Pancreas (tissue), 10 donors: ENCODE results near the gene CLIC5. TPM values are rescaled to one million over a fixed set of nuclear protein-coding genes. Genes with fewer than 3 reads are reported as not detected.

ENCODE experiments used
- ATAC-seq, 4 donors: fragments of 200-7000 bp; cut with Tn5 transposase; one replicate each; pipeline versions ENCODE4 v1.8.0 to v1.9.1; 2020; ENCODE audit warnings: mild to moderate bottlenecking in 4 of 4, moderate library complexity in 4 of 4
- DNase-seq, 6 donors: peaks; one replicate each; pipeline ENCODE4 v3.0.0-alpha.2; 2020
- FAIRE-seq: peaks from 2 replicates; lab custom pipeline; 2012; peaks lifted over from hg19 to GRCh38; lab: Jason Lieb, UNC
- H3K27ac ChIP-seq, 4 donors: fragments of 200-600 bp; sonication (generic); 1 replicate in 3 of 4; 2 replicates in 1 of 4; pipeline versions ENCODE4 v1.5.0 to v1.8.0; 2020
- H3K27me3 ChIP-seq, 4 donors: fragments of 200-600 bp; one replicate each; pipeline ENCODE4 v1.8.0; 2021
- H3K36me3 ChIP-seq, 3 donors: fragments of 200-600 bp; sonication (generic) in 1 of 3; one replicate each; pipeline versions ENCODE4 v1.5.0 to v1.8.0; 2020 to 2021
- H3K4me1 ChIP-seq, 3 donors: fragments of 200-600 bp; one replicate each; pipeline ENCODE4 v1.8.0; 2021
- H3K4me3 ChIP-seq, 4 donors: fragments of 200-600 bp; sonication (generic) in 2 of 4; one replicate each; pipeline versions ENCODE4 v1.5.0 to v1.8.0; 2020 to 2021
- H3K9me3 ChIP-seq, 4 donors: fragments of 200-600 bp; one replicate each; pipeline ENCODE4 v1.8.0; 2021
- CTCF ChIP-seq, 4 donors: fragments of 200-600 bp; sonication (generic) in 3 of 4; IDR thresholded peaks; one replicate each; pipeline versions ENCODE4 v1.5.0 to v1.8.0; 2021; ENCODE audit warnings: antibody characterized with exemption in 4 of 4
- WGBS, 2 donors: extraction: QIAGEN DNeasy Blood & Tissue Kit; methylation state at CpG; one replicate each; pipeline ENCODE4 v1.1.7; 2013; 5-methylcytosine and 5-hydroxymethylcytosine counted together
- intact Hi-C, 3 donors: fragments of 100-400 bp; cut with DNase I; formaldehyde crosslinking; loops; one replicate each; pipeline versions ENCODE4 v1.11.1 to v1.14.2; 2022
- polyA plus RNA-seq, 2 donors: library from polyadenylated mRNA; stranded (reverse); fragments of 200-250 nt; gene quantifications; one replicate each; pipeline ENCODE4 v1.2.3, GENCODE V29; 2013
- total RNA-seq, 6 donors: library from RNA; stranded (reverse); fragmentation: NEBNext Ultra II Directional in 4 of 6; extraction: Animal tissue kit (Norgen Biotek cat#: 25700) in 4 of 6; gene quantifications; one replicate each; pipeline versions ENCODE4 v1.2.1 to v1.2.4, GENCODE V29; 2021 to 2023
- donor health status: healthy with polysubstance abuse.
- donor health status: DM: no; HTN: no; CAD: no; lungs with moderate emphysema.
- donor health status: DM: no; HTN: no; CAD: no.
- donor health status: control.
- donor health status: control.
- donor health status: Bipolar disorder and iron deficiency.
- donor health status: DM: yes; HTN: yes; CAD: no.
- donor health status: DM: no; HTN: no; CAD: no.
- donor health status: DM: no; HTN: no; CAD: no.
- donor health status: DM: yes; HTN: yes; CAD: no.

CLIC5 gene
- total and polyA plus RNA-seq, 8 donors, result 0.53 to 2.1 (median 1.3) TPM

- Histone ChIP-seq H3K27me3 (no peaks in the 10 kb centered on the region), H3K27ac (no peak overlapping the region), H3K4me1 (no peaks in the 10 kb centered on the region), H3K9me3 (no peaks in the 10 kb centered on the region), H3K36me3 (no peaks in the 10 kb centered on the region), H3K4me3 (no peak overlapping the region)
- 54 to 64% methylated on average over 1 of the region's 1 CpG for WGBS, 2 donors
- intact Hi-C loops, result no loop called here
- DNase-seq (no peak), ATAC-seq (no peak), FAIRE-seq (no peak)
- TF ChIP-seq CTCF (IDR thresholded peaks at IDR 0.05), result no peak
These were observed 164.6 kb downstream of the CLIC5 start for GRCh38 chr6:45851034-45851400.

- WGBS, 2 donors, result 30 to 38% methylated on average over 8 of the region's 8 CpGs
- TF ChIP-seq CTCF (IDR thresholded peaks at IDR 0.05), result no peak
- H3K4me1 ChIP-seq, result no peaks in the 10 kb centered on the region
These were observed 165.2 kb downstream of the CLIC5 start for GRCh38 chr6:45850378-45851033.

GRCh38 chr6:45845567-45845966 is 170.1 kb downstream of the CLIC5 start:
- Histone ChIP-seq H3K27ac (no peak overlapping the region), H3K27me3 (no peaks in the 10 kb centered on the region), H3K4me1 (no peaks in the 10 kb centered on the region), H3K36me3 (no peaks in the 10 kb centered on the region), H3K9me3 (no peaks in the 10 kb centered on the region), H3K4me3 (no peak overlapping the region)
- 73 to 80% methylated on average over 1 of the region's 1 CpG for WGBS, 2 donors
- ATAC-seq (no peak), DNase-seq (no peak), FAIRE-seq (no peak)
- no peak for TF ChIP-seq CTCF (IDR thresholded peaks at IDR 0.05)
- intact Hi-C loops, result no loop called here

More at GRCh38 chr6:45850378-45851033, 165.2 kb downstream of the CLIC5 start:
- Histone ChIP-seq H3K4me3 (no peak overlapping the region), H3K27me3 (no peaks in the 10 kb centered on the region), H3K9me3 (no peaks in the 10 kb centered on the region), H3K27ac (no peak overlapping the region), H3K36me3 (no peaks in the 10 kb centered on the region)
- DNase-seq (no peak), FAIRE-seq (no peak), ATAC-seq (no peak)
- intact Hi-C loops, result no loop called here

- FAIRE-seq (no peak), DNase-seq (no peak), ATAC-seq (no peak)
- intact Hi-C loops, result no loop called here
- Histone ChIP-seq H3K9me3 (no peaks in the 10 kb centered on the region), H3K27ac (no peak overlapping the region), H3K27me3 (no peaks in the 10 kb centered on the region), H3K4me1 (no peaks in the 10 kb centered on the region), H3K36me3 (no peaks in the 10 kb centered on the region), H3K4me3 (no peak overlapping the region)
- WGBS, 2 donors, result 73 to 85% methylated on average over 8 of the region's 8 CpGs
- no peak for TF ChIP-seq CTCF (IDR thresholded peaks at IDR 0.05)
These were observed 170.7 kb downstream of the CLIC5 start for GRCh38 chr6:45844986-45845385.

- no peaks in the 10 kb centered on the region for H3K36me3 ChIP-seq
- 71% methylated on average over 8 of the region's 8 CpGs for WGBS, 2 donors
- no peaks in the 10 kb centered on the region for H3K9me3 ChIP-seq
- no peak for ATAC-seq
- H3K4me3 ChIP-seq, result no peak overlapping the region
- H3K4me1 ChIP-seq, result no peaks in the 10 kb centered on the region
- no peak for FAIRE-seq
- no peak for DNase-seq
- no peak for TF ChIP-seq CTCF (IDR thresholded peaks at IDR 0.05)
- intact Hi-C loops, result no loop called here
- no peaks in the 10 kb centered on the region for H3K27me3 ChIP-seq
- H3K27ac ChIP-seq, result no peak overlapping the region
These were observed 171.7 kb downstream of the CLIC5 start for GRCh38 chr6:45843848-45844521.
